ENCODE results near the gene VAMP4. TPM values are rescaled to one million over a fixed set of nuclear protein-coding genes. Genes with fewer than 3 reads are reported as not detected.

VAMP4 gene
- total RNA-seq, 1 experiment from 2014 or later: 6.3 TPM

- POLR2A ChIA-PET: no interaction called here
- Histone ChIP-seq H4K20me1 (ENCODE audit: insufficient read depth) (no peaks in the 10 kb centered on the region), H3K27me3 (ENCODE audit: insufficient read depth, low read length) (no peaks in the 10 kb centered on the region), H3K4me2 (ENCODE audit: low read length) (no peak overlapping the region), H3K9me2 (ENCODE audit: insufficient read depth) (no peaks in the 10 kb centered on the region), H3K36me3 (ENCODE audit: control insufficient read depth in 1 of 2, insufficient read depth in 2 of 2, low read length in 2 of 2) (no peaks in the 10 kb centered on the region), H3K9me3 (ENCODE audit: control insufficient read depth in 1 of 2, insufficient read depth in 1 of 2, low read depth in 1 of 2, low read length in 2 of 2) (no peaks in the 10 kb centered on the region), H2AFZ (ENCODE audit: low read depth, low read length, poor library complexity, severe bottlenecking) (no peak overlapping the region), H3K27ac (ENCODE audit: low read depth, low read length) (no peak overlapping the region), H3K4me1 (ENCODE audit: control insufficient read depth in 1 of 2, insufficient read depth in 2 of 2, low read length in 2 of 2) (no peaks in the 10 kb centered on the region), H3K79me2 (ENCODE audit: insufficient read depth, low read length) (no peaks in the 10 kb centered on the region), H3K9ac (ENCODE audit: low read length) (no peak overlapping the region), H3K4me3 (replicated peaks in 1 of 2; ENCODE audit: low read depth in 1 of 2, low read length in 2 of 2) (no peak overlapping the region)
- intact Hi-C loops (cut with micrococcal nuclease): no loop called here
- ATAC-seq (no peak), DNase-seq (ENCODE audit: low read depth, low spot score) (no peak)
- BruUV-seq (replicated peaks): no TSS peak
- RAD21 ChIA-PET (ENCODE audit: low non-redundant PET in 1 of 2, low total read pairs in 2 of 2, uncharacterized antibody in 2 of 2, unreplicated experiment in 2 of 2): no interaction called here
- CTCF ChIA-PET: no interaction called here
- TF ChIP-seq JUND (IDR thresholded peaks at IDR 0.05) (no peak), ATF3 (IDR thresholded peaks at IDR 0.05) (no peak), POLR2A (IDR thresholded peaks at IDR 0.05; ENCODE audit: borderline replicate concordance, extremely low read depth, insufficient read depth, insufficient read length) (no peak), EZH2phosphoT487 (IDR thresholded peaks at IDR 0.05; ENCODE audit: borderline replicate concordance) (no peak), RAD21 (IDR thresholded peaks at IDR 0.05; ENCODE audit: low read depth) (no peak), CBX3 (IDR thresholded peaks at IDR 0.05; ENCODE audit: low read depth) (no peak), REST (IDR thresholded peaks at IDR 0.05; ENCODE audit: low read depth) (no peak), CEBPB (IDR thresholded peaks at IDR 0.05; ENCODE audit: low read depth) (no peak), ZBTB33 (IDR thresholded peaks at IDR 0.05; ENCODE audit: extremely low read depth, insufficient replicate concordance, low read length) (no peak), SIN3A (IDR thresholded peaks at IDR 0.05; ENCODE audit: low read depth) (no peak), EZH2 (IDR thresholded peaks at IDR 0.05) (no peak), SRF (IDR thresholded peaks at IDR 0.05; ENCODE audit: low read depth) (no peak), SP1 (IDR thresholded peaks at IDR 0.05; ENCODE audit: low read depth) (no peak), FOSL1 (IDR thresholded peaks at IDR 0.05; ENCODE audit: low read depth) (no peak)
These were observed 71.1 kb downstream of the VAMP4 start for GRCh38 chr1:171670739-171671138.

All from HCT116 (cell line).